ENCODE measurements around the gene COL3A1.

- TF ChIP-seq CTCF (IDR thresholded peaks at IDR 0.05) (no peak), EZH2 (IDR thresholded peaks at IDR 0.05) (no peak), EZH2phosphoT487 (IDR thresholded peaks at IDR 0.05) (no peak)
Measured at GRCh38 chr2:188940171-188940570, 34.0 kb upstream of the COL3A1 start.
